Measurements from ENCODE around the gene SRGAP3. TPM values are rescaled to one million over a fixed set of nuclear protein-coding genes. Genes with fewer than 3 reads are reported as not detected.

Gene SRGAP3
- total RNA-seq, 1 donor from 2014 or later, result 3.9 TPM

DNA sequence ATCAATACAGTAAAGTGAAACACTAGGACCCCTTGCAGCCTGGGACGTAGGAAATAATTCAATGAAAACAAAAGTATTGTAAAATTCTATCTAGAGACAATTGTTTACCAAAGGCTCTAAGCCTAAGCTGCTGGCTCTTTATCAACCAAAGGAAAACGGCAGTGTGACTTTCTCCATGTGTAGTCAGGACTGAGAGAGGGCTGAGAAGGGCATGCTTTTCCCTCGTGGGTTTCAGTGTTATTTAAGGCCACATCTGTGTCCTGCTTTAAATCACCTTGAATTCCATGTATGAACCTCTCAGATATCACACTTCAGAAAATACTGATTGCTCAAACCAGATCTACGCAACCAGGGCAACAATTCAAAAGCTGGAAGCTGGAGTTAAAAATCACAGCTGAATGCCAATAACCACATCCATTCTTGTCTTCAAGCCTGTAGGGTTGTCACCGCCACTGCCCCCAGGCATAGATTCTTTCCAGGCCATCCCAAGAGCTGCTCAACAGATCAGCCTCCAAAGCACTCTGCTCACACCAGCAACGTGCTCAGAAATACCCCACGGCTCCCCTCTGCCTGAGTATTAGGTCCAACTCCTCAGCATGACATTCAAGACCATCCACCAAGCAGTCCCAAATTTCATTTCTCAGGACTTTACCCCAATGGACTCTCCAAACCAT is 124.0 kb downstream of the SRGAP3 start:
- no peaks in the 10 kb centered on the region for H4K20me1 ChIP-seq (ENCODE audit: insufficient read depth, low read length)
- no peaks in the 10 kb centered on the region for H3K4me1 ChIP-seq (ENCODE audit: insufficient read depth, low read length)
- Mint-ChIP-seq H3K36me3 (ENCODE audit: low read depth, unreplicated experiment) (peaks cover 3% of the 10 kb centered on the region), H3K27ac (ENCODE audit: unreplicated experiment) (no peak overlapping the region), H3K4me3 (ENCODE audit: unreplicated experiment) (no peak overlapping the region), H3K4me1 (ENCODE audit: low read depth, unreplicated experiment) (no peaks in the 10 kb centered on the region), H3K9me3 (ENCODE audit: unreplicated experiment) (no peaks in the 10 kb centered on the region), H3K27me3 (ENCODE audit: low read depth, unreplicated experiment) (peaks cover 18% of the 10 kb centered on the region)
- no peaks in the 10 kb centered on the region for H3K9me3 ChIP-seq (ENCODE audit: insufficient read depth, low read depth, low read length)
- peaks cover 2% of the 10 kb centered on the region for H3K27me3 ChIP-seq (ENCODE audit: insufficient read depth, low read length)
- TF ChIP-seq EZH2 (IDR thresholded peaks at IDR 0.05; ENCODE audit: insufficient read depth, low read length), result no peak
- TF ChIP-seq, protein P1, sequence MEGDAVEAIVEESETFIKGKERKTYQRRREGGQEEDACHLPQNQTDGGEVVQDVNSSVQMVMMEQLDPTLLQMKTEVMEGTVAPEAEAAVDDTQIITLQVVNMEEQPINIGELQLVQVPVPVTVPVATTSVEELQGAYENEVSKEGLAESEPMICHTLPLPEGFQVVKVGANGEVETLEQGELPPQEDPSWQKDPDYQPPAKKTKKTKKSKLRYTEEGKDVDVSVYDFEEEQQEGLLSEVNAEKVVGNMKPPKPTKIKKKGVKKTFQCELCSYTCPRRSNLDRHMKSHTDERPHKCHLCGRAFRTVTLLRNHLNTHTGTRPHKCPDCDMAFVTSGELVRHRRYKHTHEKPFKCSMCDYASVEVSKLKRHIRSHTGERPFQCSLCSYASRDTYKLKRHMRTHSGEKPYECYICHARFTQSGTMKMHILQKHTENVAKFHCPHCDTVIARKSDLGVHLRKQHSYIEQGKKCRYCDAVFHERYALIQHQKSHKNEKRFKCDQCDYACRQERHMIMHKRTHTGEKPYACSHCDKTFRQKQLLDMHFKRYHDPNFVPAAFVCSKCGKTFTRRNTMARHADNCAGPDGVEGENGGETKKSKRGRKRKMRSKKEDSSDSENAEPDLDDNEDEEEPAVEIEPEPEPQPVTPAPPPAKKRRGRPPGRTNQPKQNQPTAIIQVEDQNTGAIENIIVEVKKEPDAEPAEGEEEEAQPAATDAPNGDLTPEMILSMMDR (IDR thresholded peaks at IDR 0.05; ENCODE audit: insufficient read depth, low read depth, low read length), result no peak
- H2AFZ ChIP-seq (ENCODE audit: low read depth, low read length), result no peak overlapping the region
- H3K36me3 ChIP-seq (ENCODE audit: insufficient read depth, low read length), result no peaks in the 10 kb centered on the region
- no peak overlapping the region for H3K4me2 ChIP-seq (ENCODE audit: low read length)
- no peaks in the 10 kb centered on the region for H3K79me2 ChIP-seq (ENCODE audit: insufficient read depth, low read length)
- H3K27ac ChIP-seq (ENCODE audit: low read depth, low read length), result no peak overlapping the region
- no peak overlapping the region for H3K9ac ChIP-seq (ENCODE audit: low read length)
- H3K4me3 ChIP-seq (ENCODE audit: insufficient read depth, low read depth, low read length), result no peak overlapping the region
- DNase-seq (ENCODE audit: low read depth), result no peak
- no peak for FAIRE-seq

DNA sequence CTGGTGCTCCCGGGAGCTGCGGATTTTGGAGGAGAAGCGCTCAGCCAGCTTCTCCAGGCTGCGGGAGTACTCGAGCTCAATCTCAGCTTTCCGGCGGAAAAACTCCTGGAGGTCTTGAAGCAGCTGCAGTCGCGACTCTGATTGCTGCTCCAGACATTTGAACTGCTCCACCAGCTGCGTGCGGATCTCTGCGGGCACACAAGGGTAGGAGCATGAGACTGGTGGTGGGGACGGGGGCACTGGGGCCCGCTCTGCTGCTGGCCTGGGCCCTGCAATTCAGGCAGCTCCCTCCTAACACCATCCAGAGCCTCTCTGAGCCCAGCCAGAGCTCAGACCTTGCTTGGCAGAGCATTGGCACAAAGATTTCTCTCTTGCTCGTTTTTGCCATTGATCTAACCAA is 124.7 kb downstream of the SRGAP3 start:
- no peak for DNase-seq (ENCODE audit: low read depth)
- H3K36me3 ChIP-seq (ENCODE audit: insufficient read depth, low read length), result no peaks in the 10 kb centered on the region
- H3K9me3 Mint-ChIP-seq (ENCODE audit: unreplicated experiment), result no peaks in the 10 kb centered on the region
- no peak for TF ChIP-seq EZH2 (IDR thresholded peaks at IDR 0.05; ENCODE audit: insufficient read depth, low read length)
- TF ChIP-seq, protein P1 (IDR thresholded peaks at IDR 0.05; ENCODE audit: insufficient read depth, low read depth, low read length), result no peak
- H3K4me3 Mint-ChIP-seq (ENCODE audit: unreplicated experiment), result no peak overlapping the region
- no peak overlapping the region for H3K27ac Mint-ChIP-seq (ENCODE audit: unreplicated experiment)
- H3K27ac ChIP-seq (ENCODE audit: low read depth, low read length), result no peak overlapping the region
- no peaks in the 10 kb centered on the region for H3K9me3 ChIP-seq (ENCODE audit: insufficient read depth, low read depth, low read length)
- no peak for FAIRE-seq
- peaks cover 3% of the 10 kb centered on the region for H3K36me3 Mint-ChIP-seq (ENCODE audit: low read depth, unreplicated experiment)
- H3K4me3 ChIP-seq (ENCODE audit: insufficient read depth, low read depth, low read length), result no peak overlapping the region
- peaks cover 2% of the 10 kb centered on the region for H3K27me3 ChIP-seq (ENCODE audit: insufficient read depth, low read length)
- no peak overlapping the region for H3K9ac ChIP-seq (ENCODE audit: low read length)
- no peaks in the 10 kb centered on the region for H3K4me1 Mint-ChIP-seq (ENCODE audit: low read depth, unreplicated experiment)
- H3K4me2 ChIP-seq (ENCODE audit: low read length), result no peak overlapping the region
- no peaks in the 10 kb centered on the region for H3K79me2 ChIP-seq (ENCODE audit: insufficient read depth, low read length)
- H4K20me1 ChIP-seq (ENCODE audit: insufficient read depth, low read length), result no peaks in the 10 kb centered on the region
- H3K4me1 ChIP-seq (ENCODE audit: insufficient read depth, low read length), result no peaks in the 10 kb centered on the region
- peaks cover 18% of the 10 kb centered on the region for H3K27me3 Mint-ChIP-seq (ENCODE audit: low read depth, unreplicated experiment)
- no peak overlapping the region for H2AFZ ChIP-seq (ENCODE audit: low read depth, low read length)

DNA sequence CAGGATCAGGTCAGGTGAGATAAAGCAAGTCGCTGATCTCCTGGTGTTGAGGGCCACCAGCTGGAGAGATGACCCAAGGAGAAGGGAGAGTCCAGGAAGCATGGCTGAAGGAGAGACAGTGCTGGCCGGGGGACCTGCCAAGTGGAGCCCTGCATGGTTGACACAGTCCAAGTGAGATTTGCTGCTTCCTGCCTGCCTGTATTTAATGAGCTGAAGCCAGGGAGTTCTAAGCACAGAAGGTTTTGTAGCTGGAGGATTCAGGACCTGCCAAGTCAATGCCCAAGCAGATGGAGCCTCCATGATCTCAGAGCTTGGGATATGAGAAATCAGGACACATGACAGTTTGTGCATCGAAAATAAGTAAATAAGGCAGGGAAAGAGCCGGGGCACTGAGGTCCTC is 125.6 kb downstream of the SRGAP3 start:
- no peak overlapping the region for H3K4me3 ChIP-seq (ENCODE audit: insufficient read depth, low read depth, low read length)
- no peak overlapping the region for H2AFZ ChIP-seq (ENCODE audit: low read depth, low read length)
- H3K36me3 ChIP-seq (ENCODE audit: insufficient read depth, low read length), result no peaks in the 10 kb centered on the region
- peaks cover 2% of the 10 kb centered on the region for H3K27me3 ChIP-seq (ENCODE audit: insufficient read depth, low read length)
- Mint-ChIP-seq H3K27me3 (ENCODE audit: low read depth, unreplicated experiment) (peaks cover 19% of the 10 kb centered on the region), H3K36me3 (ENCODE audit: low read depth, unreplicated experiment) (peaks cover 3% of the 10 kb centered on the region), H3K4me1 (ENCODE audit: low read depth, unreplicated experiment) (no peaks in the 10 kb centered on the region), H3K4me3 (ENCODE audit: unreplicated experiment) (no peak overlapping the region), H3K27ac (ENCODE audit: unreplicated experiment) (no peak overlapping the region), H3K9me3 (ENCODE audit: unreplicated experiment) (no peaks in the 10 kb centered on the region)
- H4K20me1 ChIP-seq (ENCODE audit: insufficient read depth, low read length), result no peaks in the 10 kb centered on the region
- TF ChIP-seq EZH2 (IDR thresholded peaks at IDR 0.05; ENCODE audit: insufficient read depth, low read length), result no peak
- TF ChIP-seq, protein P1 (IDR thresholded peaks at IDR 0.05; ENCODE audit: insufficient read depth, low read depth, low read length), result no peak
- H3K9me3 ChIP-seq (ENCODE audit: insufficient read depth, low read depth, low read length), result no peaks in the 10 kb centered on the region
- H3K4me1 ChIP-seq (ENCODE audit: insufficient read depth, low read length), result no peaks in the 10 kb centered on the region
- FAIRE-seq (no peak), DNase-seq (ENCODE audit: low read depth) (no peak)
- no peak overlapping the region for H3K27ac ChIP-seq (ENCODE audit: low read depth, low read length)
- no peak overlapping the region for H3K4me2 ChIP-seq (ENCODE audit: low read length)
- H3K9ac ChIP-seq (ENCODE audit: low read length), result no peak overlapping the region
- no peaks in the 10 kb centered on the region for H3K79me2 ChIP-seq (ENCODE audit: insufficient read depth, low read length)
